Activated B cell treated with CpG ODN at 0.5 μM for 24 hours (primary cell): ENCODE measurements around the gene MYCL. TPM values are rescaled to one million over a fixed set of nuclear protein-coding genes. Genes with fewer than 3 reads are reported as not detected.
"Not testable (repeated sequence)": the region's sequence is repeated elsewhere in the genome, so short reads cannot be mapped to it uniquely, and the experiment has no call there.

ENCODE experiments used
- ATAC-seq: fragments of 200-7000 bp; cut with Tn5 transposase; one replicate; pipeline ENCODE4 v1.10.0; 2021; ENCODE audit warnings: low read depth, mild to moderate bottlenecking, moderate library complexity
- CTCF ChIA-PET: fragments of 350-600 bp; sonication (Branson Sonifier 250); formaldehyde crosslinking; loops from one replicate; lab custom pipeline; 2021; ENCODE audit warnings: antibody characterized with exemption; lab: Charles Lee
- POLR2A ChIA-PET: fragments of 350-600 bp; sonication (Branson Sonifier 250); formaldehyde crosslinking; loops from one replicate; lab custom pipeline; 2021; ENCODE audit warnings: antibody characterized with exemption; lab: Charles Lee
- DNase-seq: peaks from one replicate; pipeline ENCODE4 v3.0.0; 2022
- H3K27ac Mint-ChIP-seq: one replicate; pipeline ENCODE4 v1.8.0; 2020; ENCODE audit warnings: mixed read lengths
- H3K27me3 Mint-ChIP-seq: one replicate; pipeline ENCODE4 v1.8.0; 2021; ENCODE audit warnings: mixed read lengths
- H3K36me3 Mint-ChIP-seq: one replicate; pipeline ENCODE4 v1.8.0; 2021; ENCODE audit warnings: low read depth, mixed read lengths
- H3K4me1 Mint-ChIP-seq: one replicate; pipeline ENCODE4 v1.8.0; 2021; ENCODE audit warnings: mixed read lengths
- H3K4me3 Mint-ChIP-seq: one replicate; pipeline ENCODE4 v1.8.0; 2020; ENCODE audit warnings: mild to moderate bottlenecking, mixed read lengths
- H3K9me3 Mint-ChIP-seq: one replicate; pipeline ENCODE4 v1.8.0; 2020; ENCODE audit warnings: mixed read lengths
- CTCF ChIP-seq: fragments of 200-600 bp; IDR thresholded peaks from one replicate; pipeline ENCODE4 v1.8.0; 2022; ENCODE audit warnings: antibody characterized with exemption, mild to moderate bottlenecking
- intact Hi-C: fragments of 100-400 bp; cut with micrococcal nuclease; formaldehyde crosslinking; loops from one replicate; pipeline ENCODE4 v1.15.1; 2024
- total RNA-seq: library from RNA; stranded (reverse); gene quantifications from 2 replicates; pipeline ENCODE4 v1.2.3, GENCODE V29; 2022

The MYCL gene
- total RNA-seq, 1 donor from 2014 or later, result 0.29 TPM

- Mint-ChIP-seq H3K27me3 (no peaks in the 10 kb centered on the region), H3K27ac (no peak overlapping the region), H3K36me3 (no peaks in the 10 kb centered on the region), H3K9me3 (no peaks in the 10 kb centered on the region), H3K4me3 (no peak overlapping the region), H3K4me1 (peaks cover 2% of the 10 kb centered on the region)
- ChIA-PET CTCF (interaction anchor here (6.5 to 6.9 kb wide), 2 partner anchors 54 to 114 kb away, joined by 91 to 157 read pairs; no protein-coding TSS in a partner anchor), POLR2A (interaction anchor here (0.7 kb wide), 1 partner anchor 9 kb away, joined by 7 read pairs; no protein-coding TSS in a partner anchor)
- TF ChIP-seq CTCF, result no peak
- no peak for ATAC-seq
- intact Hi-C loops, result loop anchor here (2.0 to 5.0 kb wide), 2 partner anchors 101 to 421 kb away; no protein-coding TSS in a partner anchor
- no peak for DNase-seq
Measured at GRCh38 chr1:39917825-39918224, 16.1 kb upstream of the MYCL start.

- peaks cover 4% of the 10 kb centered on the region for H3K27me3 Mint-ChIP-seq
- ChIA-PET CTCF (interaction anchor here (0.8 to 1.4 kb wide), 3 partner anchors 9 to 57 kb away, joined by 3 to 4 read pairs (median 3); no protein-coding TSS in a partner anchor), POLR2A (no interaction called here)
- no peak for TF ChIP-seq CTCF
- H3K4me3 Mint-ChIP-seq, result no peak overlapping the region
- intact Hi-C loops, result loop anchor here (5.0 kb wide), 1 partner anchor 98 kb away; no protein-coding TSS in a partner anchor
- ATAC-seq, result no peak
- no peak overlapping the region for H3K27ac Mint-ChIP-seq
- peaks cover 2% of the 10 kb centered on the region for H3K4me1 Mint-ChIP-seq
- DNase-seq, result no peak
- no peaks in the 10 kb centered on the region for H3K36me3 Mint-ChIP-seq
- no peaks in the 10 kb centered on the region for H3K9me3 Mint-ChIP-seq
Measured at GRCh38 chr1:39915499-39916129, 13.9 kb upstream of the MYCL start.

GRCh38 chr1:39913136-39913535, 11.4 kb upstream of the MYCL start:
- ATAC-seq, H3K36me3 Mint-ChIP-seq, DNase-seq, H3K4me1 Mint-ChIP-seq, H3K9me3 Mint-ChIP-seq, intact Hi-C loops, POLR2A ChIA-PET, CTCF ChIA-PET, H3K4me3 Mint-ChIP-seq, H3K27ac Mint-ChIP-seq, H3K27me3 Mint-ChIP-seq: not testable (repeated sequence)

GRCh38 chr1:39910263-39910662, 8.5 kb upstream of the MYCL start:
- POLR2A ChIA-PET, result no interaction called here
- Mint-ChIP-seq H3K4me3 (no peak overlapping the region), H3K36me3 (peaks cover 2% of the 10 kb centered on the region), H3K4me1 (peaks cover 8% of the 10 kb centered on the region), H3K27ac (no peak overlapping the region), H3K27me3 (peaks cover 10% of the 10 kb centered on the region), H3K9me3 (peaks cover 5% of the 10 kb centered on the region)
- intact Hi-C loops, result no loop called here
- ATAC-seq, result no peak
- no peak for TF ChIP-seq CTCF
- no peak for DNase-seq
- CTCF ChIA-PET, result interaction anchor here (0.6 to 1.3 kb wide), 2 partner anchors 9 to 297 kb away, joined by 3 read pairs; no protein-coding TSS in a partner anchor

GRCh38 chr1:39908534-39908933, 6.8 kb upstream of the MYCL start:
- Mint-ChIP-seq H3K4me3 (no peak overlapping the region), H3K4me1 (peaks cover 8% of the 10 kb centered on the region), H3K27me3 (peaks cover 19% of the 10 kb centered on the region), H3K9me3 (peaks cover 5% of the 10 kb centered on the region), H3K27ac (no peak overlapping the region), H3K36me3 (peaks cover 2% of the 10 kb centered on the region)
- TF ChIP-seq CTCF, result no peak
- ChIA-PET POLR2A (no interaction called here), CTCF (no interaction called here)
- DNase-seq (no peak), ATAC-seq (no peak)
- intact Hi-C loops, result no loop called here
